Measurements from ENCODE around the gene UBR3. TPM values are rescaled to one million over a fixed set of nuclear protein-coding genes. Genes with fewer than 3 reads are reported as not detected.
"Not testable (repeated sequence)": the region's sequence is repeated elsewhere in the genome, so short reads cannot be mapped to it uniquely, and the experiment has no call there.

Gene UBR3
- total and polyA plus RNA-seq, 2 donors: 19.7 to 172 TPM

- WGBS: 61% methylated on average over 2 of the region's 2 CpGs
Measured at GRCh38 chr2:169865492-169865891, 38.2 kb downstream of the UBR3 start.

GRCh38 chr2:169866230-169866629 is 39.0 kb downstream of the UBR3 start:
- H3K4me1 ChIP-seq (ENCODE audit: insufficient read depth); H3K36me3 ChIP-seq (ENCODE audit: insufficient read depth); H3K4me3 ChIP-seq (ENCODE audit: low read depth, low read length); H3K27ac ChIP-seq (ENCODE audit: low read depth); DNase-seq (ENCODE audit: extremely low spot score): not testable (repeated sequence)
- WGBS: 97% methylated on average over 6 of the region's 6 CpGs

More at GRCh38 chr2:169865492-169865891, 38.2 kb downstream of the UBR3 start:
- no peaks in the 10 kb centered on the region for H3K4me1 ChIP-seq (ENCODE audit: insufficient read depth)
- DNase-seq (ENCODE audit: extremely low spot score): no peak
- no peak overlapping the region for H3K4me3 ChIP-seq (ENCODE audit: low read depth, low read length)
- H3K36me3 ChIP-seq (ENCODE audit: insufficient read depth): no peaks in the 10 kb centered on the region
- no peak overlapping the region for H3K27ac ChIP-seq (ENCODE audit: low read depth)

GRCh38 chr2:169867579-169867978 is 40.3 kb downstream of the UBR3 start:
- WGBS: 91% methylated on average over 3 of the region's 3 CpGs
- H3K4me3 ChIP-seq (ENCODE audit: low read depth, low read length): no peak overlapping the region
- no peak for DNase-seq (ENCODE audit: extremely low spot score)

GRCh38 chr2:169868951-169869350 is 41.7 kb downstream of the UBR3 start:
- H3K27ac ChIP-seq (ENCODE audit: low read depth): no peak overlapping the region
- no peaks in the 10 kb centered on the region for H3K36me3 ChIP-seq (ENCODE audit: insufficient read depth)
- DNase-seq (ENCODE audit: extremely low spot score): no peak
- 75% methylated on average over 7 of the region's 7 CpGs for WGBS
- no peak overlapping the region for H3K4me3 ChIP-seq (ENCODE audit: low read depth, low read length)
- no peaks in the 10 kb centered on the region for H3K4me1 ChIP-seq (ENCODE audit: insufficient read depth)

More at GRCh38 chr2:169867579-169867978, 40.3 kb downstream of the UBR3 start:
- Histone ChIP-seq H3K4me1 (ENCODE audit: insufficient read depth) (no peaks in the 10 kb centered on the region), H3K36me3 (ENCODE audit: insufficient read depth) (no peaks in the 10 kb centered on the region), H3K27ac (ENCODE audit: low read depth) (no peak overlapping the region)

- H3K4me3 ChIP-seq (ENCODE audit: low read depth, low read length); DNase-seq (ENCODE audit: extremely low spot score); H3K27ac ChIP-seq (ENCODE audit: low read depth); H3K4me1 ChIP-seq (ENCODE audit: insufficient read depth); H3K36me3 ChIP-seq (ENCODE audit: insufficient read depth): not testable (repeated sequence)
- WGBS: 91% methylated on average over 9 of the region's 9 CpGs
Measured at GRCh38 chr2:169871369-169871768, 44.1 kb downstream of the UBR3 start.

- Histone ChIP-seq H3K36me3 (ENCODE audit: insufficient read depth) (no peaks in the 10 kb centered on the region), H3K27ac (ENCODE audit: low read depth) (no peak overlapping the region), H3K4me3 (ENCODE audit: low read depth, low read length) (no peak overlapping the region), H3K4me1 (ENCODE audit: insufficient read depth) (no peaks in the 10 kb centered on the region)
- WGBS: 92% methylated on average over 1 of the region's 1 CpG
- DNase-seq (ENCODE audit: extremely low spot score): no peak
Measured at GRCh38 chr2:169871994-169872393, 44.7 kb downstream of the UBR3 start.

GRCh38 chr2:169877398-169877797 is 50.1 kb downstream of the UBR3 start:
- H3K27ac ChIP-seq (ENCODE audit: low read depth): no peak overlapping the region
- no peak for DNase-seq (ENCODE audit: extremely low spot score)
- H3K4me1 ChIP-seq (ENCODE audit: insufficient read depth): no peaks in the 10 kb centered on the region
- no peak overlapping the region for H3K4me3 ChIP-seq (ENCODE audit: low read depth, low read length)
- H3K36me3 ChIP-seq (ENCODE audit: insufficient read depth): no peaks in the 10 kb centered on the region

- H3K4me3 ChIP-seq (ENCODE audit: low read depth, low read length): no peak overlapping the region
- no peaks in the 10 kb centered on the region for H3K36me3 ChIP-seq (ENCODE audit: insufficient read depth)
- H3K4me1 ChIP-seq (ENCODE audit: insufficient read depth): no peaks in the 10 kb centered on the region
- no peak for DNase-seq (ENCODE audit: extremely low spot score)
- no peak overlapping the region for H3K27ac ChIP-seq (ENCODE audit: low read depth)
- 67% methylated on average over 1 of the region's 1 CpG for WGBS
Measured at GRCh38 chr2:169887120-169887519, 59.9 kb downstream of the UBR3 start.

GRCh38 chr2:169891593-169892298 is 64.5 kb downstream of the UBR3 start:
- no peak for DNase-seq (ENCODE audit: extremely low spot score)
- H3K36me3 ChIP-seq (ENCODE audit: insufficient read depth): no peaks in the 10 kb centered on the region
- 25% methylated on average over 3 of the region's 3 CpGs for WGBS
- no peak overlapping the region for H3K4me3 ChIP-seq (ENCODE audit: low read depth, low read length)
- no peak overlapping the region for H3K27ac ChIP-seq (ENCODE audit: low read depth)
- no peaks in the 10 kb centered on the region for H3K4me1 ChIP-seq (ENCODE audit: insufficient read depth)

- no peak overlapping the region for H3K27ac ChIP-seq (ENCODE audit: low read depth)
- no peak overlapping the region for H3K4me3 ChIP-seq (ENCODE audit: low read depth, low read length)
- H3K36me3 ChIP-seq (ENCODE audit: insufficient read depth): no peaks in the 10 kb centered on the region
- DNase-seq (ENCODE audit: extremely low spot score): no peak
- H3K4me1 ChIP-seq (ENCODE audit: insufficient read depth): no peaks in the 10 kb centered on the region
- 67% methylated on average over 1 of the region's 1 CpG for WGBS
Measured at GRCh38 chr2:169892951-169893350, 65.7 kb downstream of the UBR3 start.

GRCh38 chr2:169895294-169895985 is 68.2 kb downstream of the UBR3 start:
- DNase-seq (ENCODE audit: extremely low spot score): no peak
- no peaks in the 10 kb centered on the region for H3K4me1 ChIP-seq (ENCODE audit: insufficient read depth)
- no peak overlapping the region for H3K27ac ChIP-seq (ENCODE audit: low read depth)
- H3K36me3 ChIP-seq (ENCODE audit: insufficient read depth): no peaks in the 10 kb centered on the region
- WGBS: 97% methylated on average over 3 of the region's 3 CpGs
- H3K4me3 ChIP-seq (ENCODE audit: low read depth, low read length): no peak overlapping the region

- Histone ChIP-seq H3K4me3 (ENCODE audit: low read depth, low read length) (no peak overlapping the region), H3K36me3 (ENCODE audit: insufficient read depth) (no peaks in the 10 kb centered on the region), H3K27ac (ENCODE audit: low read depth) (no peak overlapping the region), H3K4me1 (ENCODE audit: insufficient read depth) (no peaks in the 10 kb centered on the region)
- DNase-seq (ENCODE audit: extremely low spot score): no peak
Measured at GRCh38 chr2:169897834-169898233, 70.6 kb downstream of the UBR3 start.

- not testable (repeated sequence) for DNase-seq (ENCODE audit: extremely low spot score); H3K27ac ChIP-seq (ENCODE audit: low read depth); H3K4me1 ChIP-seq (ENCODE audit: insufficient read depth); H3K36me3 ChIP-seq (ENCODE audit: insufficient read depth); H3K4me3 ChIP-seq (ENCODE audit: low read depth, low read length)
- WGBS: 92% methylated on average over 4 of the region's 4 CpGs
Measured at GRCh38 chr2:169900103-169900502, 72.8 kb downstream of the UBR3 start.

- H3K4me1 ChIP-seq (ENCODE audit: insufficient read depth): no peaks in the 10 kb centered on the region
- WGBS: 90% methylated on average over 3 of the region's 3 CpGs
- DNase-seq (ENCODE audit: extremely low spot score): no peak
- no peak overlapping the region for H3K4me3 ChIP-seq (ENCODE audit: low read depth, low read length)
- no peak overlapping the region for H3K27ac ChIP-seq (ENCODE audit: low read depth)
- no peaks in the 10 kb centered on the region for H3K36me3 ChIP-seq (ENCODE audit: insufficient read depth)
Measured at GRCh38 chr2:169900686-169901085, 73.4 kb downstream of the UBR3 start.
